ENCODE data around the gene TTC8.

The TTC8 gene

GRCh38 chr14:88882236-88882635 lies 57.8 kb downstream of the TTC8 start:
- no peak overlapping the region for H3K9ac ChIP-seq (ENCODE audit: low read depth in 1 of 2, low read length in 2 of 2)
- H3K4me3 ChIP-seq (ENCODE audit: low read depth in 1 of 2, low read length in 2 of 2): no peak overlapping the region
- no peak overlapping the region for H3K27ac ChIP-seq (ENCODE audit: low read depth, low read length)
- H3K9me3 ChIP-seq (ENCODE audit: control insufficient read depth in 1 of 2, low read length in 2 of 2): peaks cover 3% of the 10 kb centered on the region in 2 donors
- H3K27me3 ChIP-seq (ENCODE audit: control insufficient read depth in 1 of 2, insufficient read depth in 2 of 2, low read length in 2 of 2): no peaks in the 10 kb centered on the region
- no peaks in the 10 kb centered on the region for H3K4me1 ChIP-seq (ENCODE audit: control insufficient read depth in 1 of 2, insufficient read depth in 2 of 2, low read length in 2 of 2)
- H3K36me3 ChIP-seq (ENCODE audit: control insufficient read depth in 1 of 2, insufficient read depth in 2 of 2, low read length in 2 of 2): peaks cover 0 to 3% of the 10 kb centered on the region in 2 donors

- Histone ChIP-seq H3K9ac (ENCODE audit: low read depth in 1 of 2, low read length in 2 of 2) (no peak overlapping the region), H3K4me1 (ENCODE audit: control insufficient read depth in 1 of 2, insufficient read depth in 2 of 2, low read length in 2 of 2) (no peaks in the 10 kb centered on the region), H3K9me3 (ENCODE audit: control insufficient read depth in 1 of 2, low read length in 2 of 2) (no peaks in the 10 kb centered on the region), H3K27ac (ENCODE audit: low read depth, low read length) (no peak overlapping the region), H3K36me3 (ENCODE audit: control insufficient read depth in 1 of 2, insufficient read depth in 2 of 2, low read length in 2 of 2) (no peaks in the 10 kb centered on the region), H3K4me3 (ENCODE audit: low read depth in 1 of 2, low read length in 2 of 2) (no peak overlapping the region), H3K27me3 (ENCODE audit: control insufficient read depth in 1 of 2, insufficient read depth in 2 of 2, low read length in 2 of 2) (no peaks in the 10 kb centered on the region)
These were observed 70.7 kb downstream of the TTC8 start for GRCh38 chr14:88895116-88895515.

- H3K4me3 ChIP-seq (ENCODE audit: low read depth in 1 of 2, low read length in 2 of 2): no peak overlapping the region
- H3K9me3 ChIP-seq (ENCODE audit: control insufficient read depth in 1 of 2, low read length in 2 of 2): no peaks in the 10 kb centered on the region
- H3K27ac ChIP-seq (ENCODE audit: low read depth, low read length): no peak overlapping the region
- H3K36me3 ChIP-seq (ENCODE audit: control insufficient read depth in 1 of 2, insufficient read depth in 2 of 2, low read length in 2 of 2): no peaks in the 10 kb centered on the region
- H3K27me3 ChIP-seq (ENCODE audit: control insufficient read depth in 1 of 2, insufficient read depth in 2 of 2, low read length in 2 of 2): no peaks in the 10 kb centered on the region
- H3K4me1 ChIP-seq (ENCODE audit: control insufficient read depth in 1 of 2, insufficient read depth in 2 of 2, low read length in 2 of 2): no peaks in the 10 kb centered on the region
- H3K9ac ChIP-seq (ENCODE audit: low read depth in 1 of 2, low read length in 2 of 2): no peak overlapping the region
These were observed 76.7 kb downstream of the TTC8 start for GRCh38 chr14:88901189-88901588.

GRCh38 chr14:88901991-88902390 lies 77.5 kb downstream of the TTC8 start:
- no peak overlapping the region for H3K4me3 ChIP-seq (ENCODE audit: low read depth in 1 of 2, low read length in 2 of 2)
- H3K27ac ChIP-seq (ENCODE audit: low read depth, low read length): no peak overlapping the region
- H3K9ac ChIP-seq (ENCODE audit: low read depth in 1 of 2, low read length in 2 of 2): no peak overlapping the region
- H3K4me1 ChIP-seq (ENCODE audit: control insufficient read depth in 1 of 2, insufficient read depth in 2 of 2, low read length in 2 of 2): no peaks in the 10 kb centered on the region
- H3K9me3 ChIP-seq (ENCODE audit: control insufficient read depth in 1 of 2, low read length in 2 of 2): no peaks in the 10 kb centered on the region
- no peaks in the 10 kb centered on the region for H3K27me3 ChIP-seq (ENCODE audit: control insufficient read depth in 1 of 2, insufficient read depth in 2 of 2, low read length in 2 of 2)
- H3K36me3 ChIP-seq (ENCODE audit: control insufficient read depth in 1 of 2, insufficient read depth in 2 of 2, low read length in 2 of 2): no peaks in the 10 kb centered on the region

GRCh38 chr14:88902850-88903249 lies 78.4 kb downstream of the TTC8 start:
- Histone ChIP-seq H3K9me3 (ENCODE audit: control insufficient read depth in 1 of 2, low read length in 2 of 2) (no peaks in the 10 kb centered on the region), H3K36me3 (ENCODE audit: control insufficient read depth in 1 of 2, insufficient read depth in 2 of 2, low read length in 2 of 2) (no peaks in the 10 kb centered on the region), H3K4me1 (ENCODE audit: control insufficient read depth in 1 of 2, insufficient read depth in 2 of 2, low read length in 2 of 2) (no peaks in the 10 kb centered on the region), H3K27me3 (ENCODE audit: control insufficient read depth in 1 of 2, insufficient read depth in 2 of 2, low read length in 2 of 2) (no peaks in the 10 kb centered on the region), H3K9ac (ENCODE audit: low read depth in 1 of 2, low read length in 2 of 2) (no peak overlapping the region), H3K27ac (ENCODE audit: low read depth, low read length) (no peak overlapping the region), H3K4me3 (ENCODE audit: low read depth in 1 of 2, low read length in 2 of 2) (no peak overlapping the region)

DNA sequence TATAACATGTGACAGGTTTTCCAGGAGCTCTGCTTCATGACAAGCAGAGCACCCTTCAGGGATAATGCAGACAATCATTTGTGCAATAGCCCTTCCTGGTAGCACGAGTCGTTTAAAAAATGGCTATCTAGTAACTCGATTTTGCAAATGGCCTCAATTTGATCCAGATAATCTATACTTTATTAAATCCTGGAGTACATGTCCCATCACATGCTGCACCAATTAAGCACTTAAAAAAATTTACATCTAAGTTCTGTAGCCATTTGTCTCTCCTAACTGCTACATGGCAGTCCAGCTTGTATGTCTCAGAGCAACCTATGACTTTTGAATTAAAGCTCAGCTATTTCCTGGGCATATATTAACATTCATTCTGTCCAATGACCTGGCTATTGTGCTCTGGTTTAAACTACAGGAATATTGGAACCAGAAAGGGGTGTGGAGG lies 79.8 kb downstream of the TTC8 start:
- H3K27ac ChIP-seq (ENCODE audit: low read depth, low read length): no peak overlapping the region
- no peaks in the 10 kb centered on the region for H3K36me3 ChIP-seq (ENCODE audit: control insufficient read depth in 1 of 2, insufficient read depth in 2 of 2, low read length in 2 of 2)
- no peaks in the 10 kb centered on the region for H3K4me1 ChIP-seq (ENCODE audit: control insufficient read depth in 1 of 2, insufficient read depth in 2 of 2, low read length in 2 of 2)
- H3K9me3 ChIP-seq (ENCODE audit: control insufficient read depth in 1 of 2, low read length in 2 of 2): no peaks in the 10 kb centered on the region
- no peak overlapping the region for H3K9ac ChIP-seq (ENCODE audit: low read depth in 1 of 2, low read length in 2 of 2)
- H3K4me3 ChIP-seq (ENCODE audit: low read depth in 1 of 2, low read length in 2 of 2): no peak overlapping the region
- H3K27me3 ChIP-seq (ENCODE audit: control insufficient read depth in 1 of 2, insufficient read depth in 2 of 2, low read length in 2 of 2): no peaks in the 10 kb centered on the region

- Histone ChIP-seq H3K36me3 (ENCODE audit: control insufficient read depth in 1 of 2, insufficient read depth in 2 of 2, low read length in 2 of 2) (no peaks in the 10 kb centered on the region), H3K27me3 (ENCODE audit: control insufficient read depth in 1 of 2, insufficient read depth in 2 of 2, low read length in 2 of 2) (no peaks in the 10 kb centered on the region)
These were observed 80.4 kb downstream of the TTC8 start for GRCh38 chr14:88904864-88905263.

GRCh38 chr14:88908216-88908615 lies 83.8 kb downstream of the TTC8 start:
- Histone ChIP-seq H3K9ac (ENCODE audit: low read depth in 1 of 2, low read length in 2 of 2) (no peak overlapping the region), H3K9me3 (ENCODE audit: control insufficient read depth in 1 of 2, low read length in 2 of 2) (no peaks in the 10 kb centered on the region), H3K4me1 (ENCODE audit: control insufficient read depth in 1 of 2, insufficient read depth in 2 of 2, low read length in 2 of 2) (no peaks in the 10 kb centered on the region), H3K36me3 (ENCODE audit: control insufficient read depth in 1 of 2, insufficient read depth in 2 of 2, low read length in 2 of 2) (no peaks in the 10 kb centered on the region), H3K4me3 (ENCODE audit: low read depth in 1 of 2, low read length in 2 of 2) (no peak overlapping the region), H3K27me3 (ENCODE audit: control insufficient read depth in 1 of 2, insufficient read depth in 2 of 2, low read length in 2 of 2) (no peaks in the 10 kb centered on the region), H3K27ac (ENCODE audit: low read depth, low read length) (no peak overlapping the region)

More at GRCh38 chr14:88904864-88905263, 80.4 kb downstream of the TTC8 start:
- Histone ChIP-seq H3K27ac (ENCODE audit: low read depth, low read length) (no peak overlapping the region), H3K9me3 (ENCODE audit: control insufficient read depth in 1 of 2, low read length in 2 of 2) (no peaks in the 10 kb centered on the region), H3K9ac (ENCODE audit: low read depth in 1 of 2, low read length in 2 of 2) (no peak overlapping the region), H3K4me3 (ENCODE audit: low read depth in 1 of 2, low read length in 2 of 2) (no peak overlapping the region), H3K4me1 (ENCODE audit: control insufficient read depth in 1 of 2, insufficient read depth in 2 of 2, low read length in 2 of 2) (no peaks in the 10 kb centered on the region)

DNA sequence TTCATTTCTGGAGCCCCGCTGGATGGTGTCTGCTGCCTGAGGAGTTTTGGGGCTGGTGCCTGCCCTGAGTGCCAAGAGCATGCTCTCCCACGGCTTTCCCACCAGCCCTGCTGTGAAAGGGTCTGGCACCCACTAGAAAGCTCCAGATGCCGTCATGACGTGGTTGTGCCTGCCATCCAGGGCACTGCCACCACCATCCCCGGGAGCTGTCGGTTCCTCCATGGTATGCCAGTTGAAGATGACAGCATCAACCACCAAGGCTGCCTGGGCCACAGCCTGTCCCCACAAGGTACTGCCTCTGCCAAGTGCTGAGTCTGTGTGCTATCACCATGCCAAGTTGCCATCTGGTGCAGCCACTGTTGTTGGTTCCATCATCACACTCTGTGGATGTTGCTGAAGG lies 85.9 kb downstream of the TTC8 start:
- H3K9me3 ChIP-seq (ENCODE audit: control insufficient read depth in 1 of 2, low read length in 2 of 2): no peaks in the 10 kb centered on the region
- no peak overlapping the region for H3K4me3 ChIP-seq (ENCODE audit: low read depth in 1 of 2, low read length in 2 of 2)
- H3K9ac ChIP-seq (ENCODE audit: low read depth in 1 of 2, low read length in 2 of 2): no peak overlapping the region
- H3K27me3 ChIP-seq (ENCODE audit: control insufficient read depth in 1 of 2, insufficient read depth in 2 of 2, low read length in 2 of 2): peaks cover 0 to 4% of the 10 kb centered on the region in 2 donors
- H3K4me1 ChIP-seq (ENCODE audit: control insufficient read depth in 1 of 2, insufficient read depth in 2 of 2, low read length in 2 of 2): no peaks in the 10 kb centered on the region
- H3K36me3 ChIP-seq (ENCODE audit: control insufficient read depth in 1 of 2, insufficient read depth in 2 of 2, low read length in 2 of 2): no peaks in the 10 kb centered on the region
- no peak overlapping the region for H3K27ac ChIP-seq (ENCODE audit: low read depth, low read length)

DNA sequence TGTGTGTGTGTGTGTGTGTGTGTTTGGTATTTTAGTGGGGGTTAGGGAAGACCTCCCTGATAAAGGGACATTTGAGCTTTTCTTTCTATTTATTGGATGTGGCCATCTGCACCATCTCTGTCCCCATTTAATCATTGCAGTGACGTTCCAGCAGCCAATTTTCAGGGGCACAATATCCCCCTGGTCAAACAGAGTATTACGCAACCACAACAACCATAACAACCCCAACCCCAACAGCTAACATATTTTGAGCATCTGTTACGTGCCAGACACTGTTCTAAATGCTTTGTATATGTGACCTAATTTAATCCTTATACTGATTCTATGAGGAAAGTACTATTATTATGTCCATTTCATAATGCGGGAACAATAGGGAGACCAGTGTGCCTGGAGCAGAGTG lies 87.4 kb downstream of the TTC8 start:
- no peak overlapping the region for H3K27ac ChIP-seq (ENCODE audit: low read depth, low read length)
- no peak overlapping the region for H3K4me3 ChIP-seq (ENCODE audit: low read depth in 1 of 2, low read length in 2 of 2)
- peaks cover 0 to 4% of the 10 kb centered on the region in 2 donors for H3K27me3 ChIP-seq (ENCODE audit: control insufficient read depth in 1 of 2, insufficient read depth in 2 of 2, low read length in 2 of 2)
- H3K9me3 ChIP-seq (ENCODE audit: control insufficient read depth in 1 of 2, low read length in 2 of 2): no peaks in the 10 kb centered on the region
- H3K9ac ChIP-seq (ENCODE audit: low read depth in 1 of 2, low read length in 2 of 2): no peak overlapping the region
- H3K36me3 ChIP-seq (ENCODE audit: control insufficient read depth in 1 of 2, insufficient read depth in 2 of 2, low read length in 2 of 2): no peaks in the 10 kb centered on the region
- no peaks in the 10 kb centered on the region for H3K4me1 ChIP-seq (ENCODE audit: control insufficient read depth in 1 of 2, insufficient read depth in 2 of 2, low read length in 2 of 2)

- Histone ChIP-seq H3K9ac (ENCODE audit: low read depth in 1 of 2, low read length in 2 of 2) (no peak overlapping the region), H3K4me3 (ENCODE audit: low read depth in 1 of 2, low read length in 2 of 2) (no peak overlapping the region), H3K9me3 (ENCODE audit: control insufficient read depth in 1 of 2, low read length in 2 of 2) (no peaks in the 10 kb centered on the region), H3K4me1 (ENCODE audit: control insufficient read depth in 1 of 2, insufficient read depth in 2 of 2, low read length in 2 of 2) (no peaks in the 10 kb centered on the region), H3K27ac (ENCODE audit: low read depth, low read length) (no peak overlapping the region), H3K36me3 (ENCODE audit: control insufficient read depth in 1 of 2, insufficient read depth in 2 of 2, low read length in 2 of 2) (no peaks in the 10 kb centered on the region), H3K27me3 (ENCODE audit: control insufficient read depth in 1 of 2, insufficient read depth in 2 of 2, low read length in 2 of 2) (peaks cover 0 to 4% of the 10 kb centered on the region in 2 donors)
These were observed 90.5 kb downstream of the TTC8 start for GRCh38 chr14:88914956-88915355.
